GM18502 (cell line): Measurements from ENCODE around the gene TMEM163.

Experiments used
- ATAC-seq: cut with Tn5 transposase; IDR thresholded peaks from one replicate; pipeline ENCODE4 v1.9.1; 2021; ENCODE audit warnings: mild to moderate bottlenecking; ENCODE audit not compliant: unreplicated experiment, poor library complexity

Gene TMEM163

DNA sequence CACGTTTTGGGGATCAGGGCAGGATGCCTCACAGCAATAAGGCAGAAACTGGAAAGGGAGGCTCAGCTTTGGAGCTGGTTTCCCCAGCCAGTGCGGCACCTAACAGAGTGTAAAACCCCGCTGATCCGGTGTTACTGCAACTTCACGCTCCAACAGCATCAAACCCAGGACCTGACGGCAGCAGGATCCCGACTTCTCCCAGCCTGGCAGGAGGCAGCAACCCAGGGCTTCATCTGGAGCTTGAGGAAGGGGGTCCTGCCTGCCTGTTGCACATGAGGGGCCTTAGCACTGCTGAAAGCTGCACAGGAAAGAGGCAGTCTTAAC lies 255.1 kb downstream of the TMEM163 start:
- no peak for ATAC-seq

DNA sequence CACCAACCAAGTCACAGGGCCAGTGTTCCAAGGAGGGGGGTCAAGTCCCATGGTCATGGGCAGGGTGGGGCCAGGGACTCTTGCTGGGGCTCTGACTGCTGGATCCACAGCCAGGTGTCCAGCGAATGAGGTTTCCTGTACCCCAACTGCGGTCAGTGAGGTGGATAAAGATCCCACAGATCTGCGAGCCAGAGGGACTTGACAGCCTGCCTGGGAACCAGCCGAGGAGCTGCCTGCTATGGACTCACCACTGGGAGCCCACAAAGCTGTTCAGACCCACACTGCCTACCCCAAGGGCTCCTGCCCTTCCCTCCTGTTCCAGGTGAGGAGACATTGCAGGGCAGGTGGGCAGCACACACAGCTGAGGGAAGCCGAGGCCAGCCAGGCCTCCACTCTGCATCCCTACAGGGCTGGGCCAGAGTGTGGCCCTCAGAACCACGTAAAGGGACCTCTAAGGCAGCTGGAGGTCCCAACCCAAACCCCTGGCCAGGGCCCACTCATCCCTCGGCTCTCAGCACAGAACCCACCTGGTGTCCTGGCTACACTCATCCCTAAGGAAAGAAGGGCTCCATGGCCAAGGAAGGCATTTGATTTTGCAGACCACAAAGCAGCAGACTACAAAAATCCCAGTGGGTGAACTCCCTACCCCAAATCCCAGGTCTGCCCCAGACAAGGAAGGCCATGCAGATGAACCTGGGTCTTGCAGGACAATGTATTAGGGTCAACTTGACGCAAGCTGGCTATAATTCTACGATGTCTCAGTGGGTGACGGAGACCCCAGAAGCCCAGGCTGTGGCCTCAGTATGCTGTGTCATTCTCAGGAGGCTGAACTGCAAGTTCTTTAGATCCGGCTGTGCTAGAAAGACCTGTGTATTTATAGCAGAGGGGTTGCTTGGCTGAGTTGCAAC lies 255.8 kb downstream of the TMEM163 start:
- no peak for ATAC-seq

DNA sequence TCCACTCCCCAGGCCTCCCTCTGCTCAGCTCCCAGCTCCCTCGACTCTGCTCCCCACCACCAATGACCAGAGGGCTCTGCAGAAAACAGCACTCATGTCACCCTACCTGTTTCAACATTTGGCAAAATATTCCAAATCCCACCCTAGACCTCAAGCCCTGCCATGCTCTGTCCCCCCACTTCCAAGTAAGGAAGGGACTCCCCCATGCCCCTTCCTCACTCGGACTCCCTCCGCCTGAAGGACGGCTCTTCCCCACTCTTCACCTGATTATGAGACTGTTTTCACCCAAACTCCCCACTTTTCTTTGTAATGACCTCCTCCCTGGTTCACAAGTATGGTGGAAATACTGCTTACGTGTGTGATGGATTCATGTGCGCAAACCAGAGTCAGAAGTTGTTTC lies 256.5 kb downstream of the TMEM163 start:
- ATAC-seq: no peak

DNA sequence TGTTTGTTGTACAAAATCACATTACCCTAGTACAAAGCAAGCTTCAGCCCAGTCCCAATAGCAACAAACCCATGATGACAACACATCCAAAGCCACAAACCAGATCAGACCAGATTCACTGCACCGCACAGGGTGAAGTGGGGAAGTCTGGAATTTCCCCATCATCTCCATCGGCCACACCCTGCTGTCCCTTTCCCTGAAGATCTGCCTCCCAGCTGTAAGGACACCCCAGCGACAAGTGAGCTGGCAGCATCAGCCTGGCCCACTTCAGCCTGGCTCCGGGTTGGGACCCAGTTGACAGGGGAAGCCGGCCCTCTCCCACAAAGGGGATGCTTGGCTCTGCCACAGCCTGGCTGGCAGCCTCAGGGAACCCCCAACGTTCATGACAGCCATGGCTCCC lies 257.3 kb downstream of the TMEM163 start:
- ATAC-seq: no peak

DNA sequence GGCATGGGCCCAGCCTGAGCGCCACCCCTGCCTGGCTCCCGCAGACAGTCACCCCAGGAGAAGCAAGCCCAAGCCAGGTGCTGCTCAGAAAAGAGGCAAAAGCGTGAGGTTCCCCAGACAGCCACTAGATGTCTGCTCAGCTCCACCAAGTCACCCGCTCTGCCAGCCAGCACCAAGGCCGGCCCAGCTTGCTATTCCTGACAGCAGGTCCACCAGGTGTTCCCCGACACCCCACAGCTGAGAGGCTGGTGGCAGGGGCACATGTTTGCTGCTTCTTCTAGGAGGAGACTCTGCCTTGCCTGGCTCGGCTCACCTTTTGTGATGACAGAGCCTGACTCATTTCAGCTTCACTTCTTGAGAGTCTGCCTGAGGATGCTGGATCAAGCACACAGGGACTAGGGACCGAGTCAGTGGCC lies 258.2 kb downstream of the TMEM163 start:
- ATAC-seq: peak; percentile 78

DNA sequence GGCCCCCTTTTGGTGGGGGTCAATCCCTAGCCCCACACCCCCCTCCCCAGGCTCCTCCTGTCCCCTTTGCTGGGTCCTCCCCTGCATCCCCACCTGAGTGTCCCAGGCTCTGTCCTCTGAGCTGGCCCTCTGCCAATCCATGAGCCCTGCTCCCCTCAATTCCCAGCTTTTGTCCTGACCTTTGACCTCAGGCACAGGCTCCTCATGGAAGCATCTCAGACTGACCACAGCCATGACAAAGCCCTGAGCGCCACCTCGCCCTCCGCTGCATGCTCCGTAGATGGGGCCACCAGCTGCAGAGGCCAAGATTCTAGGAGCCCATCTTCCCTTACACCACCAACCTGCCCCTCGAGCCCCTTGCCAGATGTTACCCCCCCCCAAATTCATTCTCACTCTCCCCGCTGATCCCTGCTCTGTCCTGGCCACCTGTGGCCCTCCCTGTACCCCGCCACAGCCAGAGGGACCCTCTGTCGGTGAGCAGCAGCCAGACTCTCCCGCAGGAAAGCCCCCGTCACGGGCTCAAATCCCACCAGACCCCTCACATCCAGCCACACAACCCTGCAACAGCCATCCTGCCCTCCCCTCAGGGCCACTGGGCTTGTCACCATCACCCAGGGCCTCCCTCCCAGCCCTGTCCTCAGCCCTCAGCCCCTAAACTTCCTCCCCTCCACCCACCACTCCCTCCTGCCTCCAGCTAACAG lies 258.9 kb downstream of the TMEM163 start:
- no peak for ATAC-seq

DNA sequence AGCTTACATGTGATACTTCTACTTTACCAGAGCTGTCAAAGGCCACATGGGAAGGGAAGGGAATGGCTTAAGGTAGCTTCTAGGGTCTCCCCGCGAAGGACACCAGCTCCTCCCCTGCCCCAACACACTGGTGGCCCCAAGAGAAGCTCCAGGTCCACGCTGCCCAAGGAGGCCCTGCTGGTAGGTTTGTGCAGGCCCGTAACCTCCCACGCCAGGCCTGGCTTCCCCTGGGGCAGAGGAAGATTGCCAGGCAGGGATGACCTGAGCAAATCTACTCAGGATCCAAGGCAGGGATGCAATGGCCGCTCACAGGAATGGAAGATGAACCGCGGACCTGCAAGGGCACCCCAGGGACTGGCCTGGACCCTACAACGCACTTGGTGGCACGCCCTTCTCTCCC lies 259.9 kb downstream of the TMEM163 start:
- no peak for ATAC-seq

DNA sequence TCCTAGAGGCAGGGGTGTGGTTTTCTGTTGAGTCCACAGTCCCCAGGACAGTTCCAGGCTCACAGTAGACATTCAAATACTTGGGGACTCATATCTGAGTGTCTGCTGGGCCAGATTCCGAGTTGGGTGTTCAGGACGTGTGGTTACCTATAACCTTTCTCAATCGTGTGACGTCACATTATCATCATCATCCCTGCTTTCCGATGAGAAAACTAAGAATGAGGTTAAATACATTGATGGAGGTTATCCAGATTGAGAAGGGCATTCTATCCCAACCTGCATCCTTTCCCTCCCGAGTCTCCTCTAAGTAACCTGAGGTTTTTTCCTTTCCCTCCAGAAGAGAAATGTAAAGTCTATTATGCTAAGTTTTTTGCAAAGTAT lies 260.3 kb downstream of the TMEM163 start:
- ATAC-seq: no peak

DNA sequence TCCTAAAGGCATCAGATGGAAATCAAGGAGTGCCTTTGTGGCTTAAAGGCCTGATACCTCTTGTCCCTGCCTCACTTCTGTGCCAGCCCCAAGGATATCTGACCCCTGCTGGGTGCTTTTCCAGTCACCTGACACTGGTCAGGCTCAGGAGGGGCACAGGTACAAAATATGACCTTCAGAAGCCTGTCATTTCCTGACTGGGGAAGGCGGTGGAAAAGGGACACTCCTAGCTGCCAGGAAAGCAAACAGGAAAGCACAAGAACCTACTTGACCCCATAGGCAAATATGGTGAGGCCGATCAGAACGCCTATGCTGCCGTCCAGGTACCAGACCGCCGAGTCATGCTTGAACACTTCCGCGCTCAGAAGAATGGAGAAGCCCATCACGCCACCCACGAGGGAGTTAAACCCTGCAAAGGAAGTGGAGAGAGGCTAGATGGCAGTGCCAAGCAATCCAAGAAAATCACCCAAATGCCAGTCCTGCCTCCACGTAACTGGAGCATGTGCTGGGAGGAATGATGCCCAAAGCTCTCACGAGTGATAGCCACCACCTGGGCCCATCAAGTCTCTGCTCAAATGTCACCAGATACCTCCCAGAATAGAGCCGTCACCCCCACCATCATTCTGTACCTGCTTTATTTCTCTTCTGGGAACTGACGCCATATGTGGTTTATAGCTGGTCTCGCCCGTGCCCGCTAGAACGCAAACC lies 260.9 kb downstream of the TMEM163 start:
- ATAC-seq: no peak

DNA sequence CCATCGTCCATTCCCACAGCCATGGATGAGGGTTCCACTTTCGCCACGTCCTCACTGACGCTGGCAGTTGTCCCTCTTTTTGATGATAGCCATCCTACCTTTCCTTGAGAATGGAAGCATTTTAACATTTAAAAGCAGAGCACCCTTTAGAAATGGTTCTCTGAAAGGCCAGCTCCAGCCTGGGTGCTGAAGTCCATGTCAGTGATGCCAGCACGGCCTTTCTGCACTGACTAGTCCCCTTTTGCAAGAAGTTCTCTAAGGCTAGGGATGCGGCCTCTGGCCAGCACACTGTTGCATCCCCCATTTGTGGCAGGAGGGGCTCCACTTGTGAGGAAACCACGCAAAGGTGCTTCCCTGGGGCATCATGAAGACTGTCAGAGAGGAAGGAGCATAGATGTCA lies 261.4 kb downstream of the TMEM163 start:
- ATAC-seq: no peak

DNA sequence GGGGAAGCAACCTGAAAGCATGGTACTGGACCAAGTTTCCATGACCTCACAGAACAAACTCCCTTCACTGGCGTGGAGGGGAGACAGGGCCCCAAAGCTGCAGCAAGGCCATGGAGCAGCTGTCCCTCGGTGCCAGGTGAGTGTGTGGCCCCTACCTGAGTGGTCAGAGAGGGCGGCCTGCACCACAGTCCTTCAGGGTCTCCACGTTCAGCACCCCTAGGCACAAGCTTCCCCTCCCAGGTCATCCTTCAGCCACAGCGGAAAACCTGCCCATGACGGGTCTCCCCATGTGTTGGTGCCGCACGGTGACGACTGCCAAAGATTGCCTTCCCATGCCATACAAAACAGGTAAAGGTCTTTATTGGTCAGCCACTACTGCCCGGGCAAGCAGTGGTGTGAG lies 263.4 kb downstream of the TMEM163 start:
- no peak for ATAC-seq

DNA sequence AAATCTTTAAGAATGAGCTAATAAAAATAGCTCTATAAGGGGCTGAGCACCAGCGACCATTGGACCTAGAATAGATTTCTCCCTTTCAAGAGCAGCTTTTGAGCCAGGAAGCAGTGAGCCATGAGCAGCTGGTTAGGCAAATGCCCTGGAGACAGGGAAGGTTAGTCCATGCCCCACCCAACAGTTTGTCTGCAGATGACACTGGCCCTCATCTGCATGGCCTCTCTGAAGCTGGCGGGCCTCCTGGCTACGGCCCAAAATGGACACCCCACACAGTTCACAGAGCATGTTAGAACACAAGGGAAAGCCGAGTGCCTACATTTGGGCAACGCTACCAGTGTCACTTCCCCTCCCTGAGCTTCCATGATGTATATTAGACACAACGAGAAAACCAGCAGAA lies 263.9 kb downstream of the TMEM163 start:
- no peak for ATAC-seq

DNA sequence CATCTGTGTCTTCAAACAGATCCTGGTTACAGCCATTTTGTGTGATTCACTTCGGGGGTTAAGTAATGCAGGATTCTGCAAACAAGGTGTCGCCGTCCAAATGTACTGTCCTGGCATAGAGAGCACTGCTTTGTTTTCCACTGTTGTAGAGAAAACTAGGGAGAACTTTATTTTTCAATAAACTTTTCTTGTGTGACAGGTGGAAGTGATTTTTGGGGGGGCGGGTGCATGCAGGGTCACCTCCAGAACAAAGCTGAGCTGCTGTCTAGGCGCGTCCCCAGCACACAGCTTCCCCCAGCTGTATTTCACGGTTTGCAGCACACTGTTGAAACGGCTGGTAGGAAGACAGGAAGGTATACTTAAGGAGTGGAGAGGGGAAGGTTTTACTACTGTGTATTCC lies 264.4 kb downstream of the TMEM163 start:
- ATAC-seq: no peak

DNA sequence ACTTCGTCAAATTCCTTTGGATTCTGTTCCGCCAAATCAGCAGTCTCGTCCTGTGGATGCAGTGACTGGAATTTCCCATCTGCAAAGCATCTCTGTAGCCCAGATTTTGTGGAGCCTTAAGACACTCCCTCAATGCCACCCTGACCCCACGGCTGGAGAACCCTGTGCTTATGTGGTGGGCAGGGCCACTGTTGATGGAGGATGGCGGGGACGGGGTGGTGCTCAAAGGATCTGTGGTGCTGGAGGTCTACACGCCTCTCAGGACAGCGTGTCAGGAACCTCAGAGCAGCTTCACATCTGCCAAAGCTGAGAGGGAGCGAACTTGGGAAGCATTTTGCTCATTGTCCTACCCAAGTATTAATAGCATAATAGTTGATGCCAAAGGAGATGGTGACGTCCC lies 264.8 kb downstream of the TMEM163 start:
- ATAC-seq: no peak

DNA sequence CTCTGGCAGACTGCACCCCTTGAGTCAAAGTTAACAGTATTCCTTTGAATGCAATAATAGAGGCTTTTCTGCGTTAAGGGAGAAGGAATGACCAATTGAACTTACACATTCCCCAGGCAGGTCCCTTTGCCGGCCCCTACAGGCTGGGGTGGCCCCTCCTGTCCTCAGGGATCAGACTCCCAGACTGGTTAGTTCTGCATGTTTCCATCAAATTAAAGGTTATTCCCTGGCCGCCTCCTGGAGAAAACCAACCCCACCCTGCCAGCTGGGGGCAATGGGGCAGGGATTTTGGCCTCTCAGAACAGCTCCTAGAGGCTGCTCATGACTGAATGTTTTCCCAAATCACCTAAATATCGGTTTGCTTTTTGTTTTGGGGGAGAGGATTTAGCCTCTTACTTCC lies 265.3 kb downstream of the TMEM163 start:
- no peak for ATAC-seq

DNA sequence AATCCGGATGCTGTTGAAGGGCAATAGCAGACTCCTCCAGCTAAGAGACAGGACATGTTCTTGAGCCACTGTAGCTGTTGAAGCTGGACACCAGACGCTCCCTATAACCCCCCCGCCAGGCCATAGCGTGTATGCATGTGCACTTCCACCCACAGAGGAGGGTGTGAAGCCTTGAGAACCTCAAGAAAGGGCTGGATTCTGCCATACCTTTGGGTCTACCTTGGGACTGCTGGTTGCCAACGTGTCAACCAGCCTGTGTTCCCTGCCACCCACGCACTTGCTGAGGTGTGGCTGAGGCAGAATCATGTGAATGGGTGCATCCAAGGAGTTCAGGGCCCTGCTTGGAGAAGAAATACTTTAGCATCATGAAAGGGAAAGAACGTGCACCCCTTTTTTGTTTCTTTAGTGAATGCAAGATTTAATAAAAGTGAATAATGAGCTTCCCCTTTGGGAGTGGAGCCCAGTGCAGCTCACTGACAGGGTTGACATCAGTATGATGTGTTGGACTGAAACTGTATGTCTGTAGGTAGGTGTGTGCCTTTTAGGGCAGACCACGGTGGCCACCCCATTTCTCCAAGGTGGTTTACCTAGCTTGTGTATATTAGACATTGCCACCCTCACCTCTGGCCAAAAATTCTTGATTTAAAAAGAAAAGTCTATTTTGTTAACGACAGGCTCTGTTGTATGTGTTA lies 266.6 kb downstream of the TMEM163 start:
- no peak for ATAC-seq

DNA sequence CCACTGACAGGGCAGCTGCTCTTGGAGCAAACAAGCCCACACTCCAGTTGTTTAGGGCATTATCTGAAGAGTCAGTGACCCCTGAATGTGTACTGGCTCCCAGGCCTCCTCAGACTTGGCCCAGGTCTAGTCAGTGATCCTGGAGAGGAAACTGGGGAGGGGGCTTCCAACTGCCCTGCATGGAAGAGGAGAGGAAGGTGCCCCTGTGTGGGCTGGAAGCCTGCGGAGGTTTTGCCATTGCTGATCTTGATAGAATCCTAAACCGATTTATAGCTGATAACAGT lies 267.5 kb downstream of the TMEM163 start:
- no peak for ATAC-seq

DNA sequence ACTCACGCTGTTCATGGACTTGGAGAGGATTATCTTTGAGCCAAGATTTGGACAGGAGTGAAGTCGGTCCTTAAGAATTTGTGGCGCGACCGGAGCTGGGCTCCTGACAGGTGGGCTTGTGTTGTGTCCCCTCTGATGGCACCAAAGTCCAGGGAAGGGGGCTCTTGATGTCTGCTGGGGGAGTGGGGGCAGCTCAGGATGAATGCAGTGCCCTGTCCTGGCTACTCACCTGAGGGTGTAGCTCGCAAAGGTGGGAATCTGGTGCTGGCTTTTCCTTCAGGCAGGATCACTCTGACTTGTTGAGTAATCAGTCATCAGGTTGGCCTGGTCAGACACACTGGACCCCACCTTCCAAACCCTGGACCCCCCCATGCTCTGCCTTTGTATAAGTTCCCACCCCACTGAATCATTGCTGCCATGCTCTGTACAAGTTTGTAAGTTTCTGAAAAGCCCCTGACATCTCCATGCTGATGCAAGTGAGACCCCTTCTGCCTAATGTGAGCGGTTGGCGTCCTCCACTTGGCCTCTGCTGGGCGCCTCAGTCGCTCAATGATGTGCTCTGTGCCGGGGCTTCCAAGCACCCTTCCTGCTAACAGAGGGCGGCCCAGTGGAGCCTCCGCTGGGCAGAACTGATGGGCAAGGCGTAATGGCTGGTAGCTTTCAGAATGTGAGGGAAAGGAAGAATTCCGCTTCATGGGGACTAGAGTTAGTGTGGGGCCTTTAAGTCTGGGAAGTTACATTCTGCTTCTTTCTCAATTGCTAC lies 268.9 kb downstream of the TMEM163 start:
- ATAC-seq: no peak

DNA sequence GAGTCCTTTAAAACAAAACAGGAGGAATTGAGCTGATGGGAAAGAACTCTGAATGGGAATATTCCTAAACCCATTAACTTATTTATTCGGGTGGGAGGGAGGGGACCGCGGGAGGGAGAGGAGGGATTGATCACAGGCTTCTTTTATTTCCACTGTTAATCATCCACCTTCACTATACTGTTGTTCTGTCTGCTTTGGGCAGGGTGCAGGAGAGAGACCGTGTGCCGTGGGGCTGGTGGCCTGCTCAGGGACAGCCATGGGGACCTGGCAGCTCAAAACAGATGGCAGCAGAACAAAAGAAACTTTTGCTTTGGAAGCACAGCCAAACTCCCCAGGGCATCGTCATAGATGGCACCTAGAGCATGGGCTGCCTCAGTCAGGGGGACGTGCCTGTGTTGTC lies 269.6 kb downstream of the TMEM163 start:
- no peak for ATAC-seq

DNA sequence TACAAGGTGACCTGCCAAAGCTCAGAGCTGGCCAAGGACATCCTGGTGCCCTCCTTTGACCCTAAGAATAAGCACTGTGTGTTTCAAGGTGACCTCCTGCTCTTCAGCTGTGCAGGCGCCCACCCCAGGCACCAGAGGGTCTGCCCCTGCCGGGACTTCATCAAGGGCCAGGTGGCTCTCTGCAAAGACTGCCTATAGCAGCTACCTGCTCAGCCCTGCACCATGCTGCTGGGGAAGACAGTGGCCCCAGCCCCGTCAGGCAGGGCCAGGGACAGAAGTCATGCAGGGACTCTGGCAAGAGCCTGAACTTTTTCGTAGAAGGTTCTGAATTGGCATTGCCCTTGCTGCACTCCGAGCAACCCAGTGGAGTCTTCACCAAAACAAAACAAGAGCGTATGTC lies 270.1 kb downstream of the TMEM163 start:
- ATAC-seq: no peak
